CD14-positive monocyte (primary cell): ENCODE data around the gene ZSCAN10. TPM values are rescaled to one million over a fixed set of nuclear protein-coding genes. Genes with fewer than 3 reads are reported as not detected.

Experiments
- DNase-seq, 3 donors: peaks; one replicate each; pipeline ENCODE4 v3.0.0-alpha.2; 2011 to 2022
- H2AFZ ChIP-seq: 2 replicates; pipeline ENCODE4 v1.6.0; 2012; ENCODE audit warnings: mild to moderate bottlenecking, low read depth, low read length, inconsistent platforms; ENCODE audit not compliant: insufficient read depth, poor library complexity, severe bottlenecking
- H3K27ac ChIP-seq, 2 donors: 1 replicate in 1 of 2; 2 replicates in 1 of 2; pipeline ENCODE4 v1.5.1; 2012 to 2013; ENCODE audit warnings: low read length in 2 of 2, control low read depth in 1 of 2, inconsistent platforms in 1 of 2, low read depth in 1 of 2, mild to moderate bottlenecking in 1 of 2
- H3K27me3 ChIP-seq, 2 donors: one replicate each; pipeline versions ENCODE4 v1.6.0 to v1.6.1; 2011 to 2013; ENCODE audit warnings: low read length in 2 of 2; ENCODE audit not compliant: control insufficient read depth in 2 of 2, insufficient read depth in 2 of 2
- H3K36me3 ChIP-seq, 2 donors: replicated peaks in 1 of 2; 1 replicate in 1 of 2; 2 replicates in 1 of 2; pipeline versions ENCODE4 v1.5.1 to v1.6.1; 2012 to 2013; ENCODE audit warnings: low read length in 2 of 2, control low read depth in 1 of 2, inconsistent platforms in 1 of 2, mild to moderate bottlenecking in 1 of 2; ENCODE audit not compliant: insufficient read depth in 2 of 2, control insufficient read depth in 1 of 2
- H3K4me1 ChIP-seq, 2 donors: 1 replicate in 1 of 2; 2 replicates in 1 of 2; pipeline versions ENCODE4 v1.5.1 to v1.6.1; 2012 to 2013; ENCODE audit warnings: low read length in 2 of 2, control low read depth in 1 of 2, inconsistent platforms in 1 of 2, mild to moderate bottlenecking in 1 of 2, moderate library complexity in 1 of 2; ENCODE audit not compliant: insufficient read depth in 2 of 2, control insufficient read depth in 1 of 2
- H3K4me2 ChIP-seq: replicated peaks from 2 replicates; pipeline ENCODE3; 2012; ENCODE audit warnings: low read length, moderate library complexity, mild to moderate bottlenecking; ENCODE audit not compliant: poor library complexity, severe bottlenecking; ENCODE audit errors: extremely low read depth
- H3K4me3 ChIP-seq, 3 experiments: fragments of 200-600 bp in 1 of 3; sonication (generic) in 1 of 3; replicated peaks in 1 of 3; 1 replicate in 2 of 3; 2 replicates in 1 of 3; pipeline ENCODE4 v1.5.1; 2011 to 2013; ENCODE audit warnings: low read length in 3 of 3, mild to moderate bottlenecking in 3 of 3, control low read depth in 2 of 3, low read depth in 2 of 3, inconsistent platforms in 1 of 3, moderate library complexity in 1 of 3
- H3K79me2 ChIP-seq: 2 replicates; pipeline ENCODE4 v1.6.0; 2012; ENCODE audit warnings: mild to moderate bottlenecking, control low read depth, inconsistent platforms, low read length, moderate library complexity; ENCODE audit not compliant: insufficient read depth
- H3K9ac ChIP-seq: 2 replicates; pipeline ENCODE4 v1.6.0; 2017; ENCODE audit warnings: low read length, mild to moderate bottlenecking; ENCODE audit not compliant: insufficient read depth, poor library complexity, severe bottlenecking
- H3K9me3 ChIP-seq, 2 donors: replicated peaks in 1 of 2; 1 replicate in 1 of 2; 2 replicates in 1 of 2; pipeline versions ENCODE4 v1.5.1 to v1.6.1; 2012 to 2013; ENCODE audit warnings: low read length in 2 of 2, control low read depth in 1 of 2; ENCODE audit not compliant: control insufficient read depth in 1 of 2, insufficient read depth in 1 of 2
- H4K20me1 ChIP-seq: 2 replicates; pipeline ENCODE4 v1.6.0; 2012; ENCODE audit warnings: mild to moderate bottlenecking, low read length, control low read depth, moderate library complexity; ENCODE audit not compliant: insufficient read depth
- H3K27ac Mint-ChIP-seq, 7 donors: one replicate each; pipeline ENCODE4 v1.8.0; 2020; ENCODE audit warnings: mild to moderate bottlenecking in 7 of 7, mixed read lengths in 7 of 7, moderate library complexity in 6 of 7, inconsistent platforms in 2 of 7
- H3K27me3 Mint-ChIP-seq, 3 donors: one replicate each; pipeline ENCODE4 v1.8.0; 2021 to 2022; ENCODE audit warnings: low read depth in 3 of 3, mild to moderate bottlenecking in 3 of 3, mixed read lengths in 3 of 3, moderate library complexity in 3 of 3, inconsistent platforms in 1 of 3
- H3K36me3 Mint-ChIP-seq, 2 donors: one replicate each; pipeline ENCODE4 v1.8.0; 2020; ENCODE audit warnings: mixed read lengths in 2 of 2, inconsistent platforms in 1 of 2, mild to moderate bottlenecking in 1 of 2
- H3K4me1 Mint-ChIP-seq: one replicate; pipeline ENCODE4 v1.8.0; 2020; ENCODE audit warnings: mild to moderate bottlenecking, mixed read lengths
- H3K4me3 Mint-ChIP-seq, 2 donors: one replicate each; pipeline ENCODE4 v1.8.0; 2020; ENCODE audit warnings: mild to moderate bottlenecking in 2 of 2, mixed read lengths in 2 of 2, moderate library complexity in 1 of 2
- H3K9me3 Mint-ChIP-seq, 7 donors: one replicate each; pipeline ENCODE4 v1.8.0; 2020 to 2022; ENCODE audit warnings: mixed read lengths in 7 of 7, mild to moderate bottlenecking in 6 of 7, moderate library complexity in 6 of 7, inconsistent platforms in 2 of 7
- WGBS: methylation state at CpG from one replicate; pipeline ENCODE4 v1.1.5; 2013; ENCODE audit warnings: missing lambda C conversion rate; ENCODE audit not compliant: insufficient coverage; 5-methylcytosine and 5-hydroxymethylcytosine counted together
- intact Hi-C, 2 donors: fragments of 100-400 bp; cut with micrococcal nuclease; formaldehyde crosslinking; loops; one replicate each; pipeline versions ENCODE4 v1.15.0 to v1.15.1; 2023
- polyA plus RNA-seq, 3 donors: library from polyadenylated mRNA; depleted of rRNA in 1 of 3; unstranded in 2 of 3; stranded (reverse) in 1 of 3; fragments of 300-500 nt in 2 of 3; fragments of >200 nt in 1 of 3; fragmentation: Illumina TruSeq in 2 of 3; gene quantifications; 1 replicate in 2 of 3; 2 replicates in 1 of 3; pipeline ENCODE4 v1.2.3, GENCODE V29; 2012 to 2021
- TF ChIP-seq, protein P1 (sequence below): fragments of 200-600 bp; IDR thresholded peaks from one replicate; pipeline ENCODE4 v1.8.0; 2022; ENCODE audit warnings: antibody characterized with exemption, mild to moderate bottlenecking

The ZSCAN10 gene
- polyA plus RNA-seq, 3 donors: 0.29 TPM; not detected in 2

- intact Hi-C loops: loop anchor here in 1 of 2 donors (10.0 kb wide), 1 partner anchor 48 kb away; no protein-coding TSS in a partner anchor
- Histone ChIP-seq H3K9me3 (no peaks in the 10 kb centered on the region), H3K27me3 (no peaks in the 10 kb centered on the region), H3K4me1 (peaks cover 25 to 29% of the 10 kb centered on the region in 2 donors), H3K79me2 (no peaks in the 10 kb centered on the region), H3K4me2 (peak overlapping the region; percentile 96), H3K4me3 (peak overlapping the region; percentile 55 to 87 (median 59)), H3K36me3 (no peaks in the 10 kb centered on the region), H3K27ac (peak overlapping the region in 1 of 2 donors; percentile 75), H2AFZ (peak overlapping the region; percentile 100), H3K9ac (peak overlapping the region; percentile 77), H4K20me1 (no peaks in the 10 kb centered on the region)
- under 1% methylated on average over 71 of the region's 74 CpGs for WGBS
- Mint-ChIP-seq H3K36me3 (no peaks in the 10 kb centered on the region), H3K27ac (peak overlapping the region in 2 of 7 donors; percentile 7 to 37), H3K4me3 (peak overlapping the region; percentile 80 to 88), H3K27me3 (peaks cover 6 to 7% (median 7%) of the 10 kb centered on the region in 3 donors), H3K9me3 (peaks cover 0 to 4% (median 0%) of the 10 kb centered on the region in 7 donors), H3K4me1 (peaks cover 24% of the 10 kb centered on the region)
- TF ChIP-seq, protein P1, sequence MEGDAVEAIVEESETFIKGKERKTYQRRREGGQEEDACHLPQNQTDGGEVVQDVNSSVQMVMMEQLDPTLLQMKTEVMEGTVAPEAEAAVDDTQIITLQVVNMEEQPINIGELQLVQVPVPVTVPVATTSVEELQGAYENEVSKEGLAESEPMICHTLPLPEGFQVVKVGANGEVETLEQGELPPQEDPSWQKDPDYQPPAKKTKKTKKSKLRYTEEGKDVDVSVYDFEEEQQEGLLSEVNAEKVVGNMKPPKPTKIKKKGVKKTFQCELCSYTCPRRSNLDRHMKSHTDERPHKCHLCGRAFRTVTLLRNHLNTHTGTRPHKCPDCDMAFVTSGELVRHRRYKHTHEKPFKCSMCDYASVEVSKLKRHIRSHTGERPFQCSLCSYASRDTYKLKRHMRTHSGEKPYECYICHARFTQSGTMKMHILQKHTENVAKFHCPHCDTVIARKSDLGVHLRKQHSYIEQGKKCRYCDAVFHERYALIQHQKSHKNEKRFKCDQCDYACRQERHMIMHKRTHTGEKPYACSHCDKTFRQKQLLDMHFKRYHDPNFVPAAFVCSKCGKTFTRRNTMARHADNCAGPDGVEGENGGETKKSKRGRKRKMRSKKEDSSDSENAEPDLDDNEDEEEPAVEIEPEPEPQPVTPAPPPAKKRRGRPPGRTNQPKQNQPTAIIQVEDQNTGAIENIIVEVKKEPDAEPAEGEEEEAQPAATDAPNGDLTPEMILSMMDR: no peak
- peak; percentile 74 to 87 (median 85) for DNase-seq
Measured at GRCh38 chr16:3106205-3106928, 7.3 kb upstream of the ZSCAN10 start.

DNA sequence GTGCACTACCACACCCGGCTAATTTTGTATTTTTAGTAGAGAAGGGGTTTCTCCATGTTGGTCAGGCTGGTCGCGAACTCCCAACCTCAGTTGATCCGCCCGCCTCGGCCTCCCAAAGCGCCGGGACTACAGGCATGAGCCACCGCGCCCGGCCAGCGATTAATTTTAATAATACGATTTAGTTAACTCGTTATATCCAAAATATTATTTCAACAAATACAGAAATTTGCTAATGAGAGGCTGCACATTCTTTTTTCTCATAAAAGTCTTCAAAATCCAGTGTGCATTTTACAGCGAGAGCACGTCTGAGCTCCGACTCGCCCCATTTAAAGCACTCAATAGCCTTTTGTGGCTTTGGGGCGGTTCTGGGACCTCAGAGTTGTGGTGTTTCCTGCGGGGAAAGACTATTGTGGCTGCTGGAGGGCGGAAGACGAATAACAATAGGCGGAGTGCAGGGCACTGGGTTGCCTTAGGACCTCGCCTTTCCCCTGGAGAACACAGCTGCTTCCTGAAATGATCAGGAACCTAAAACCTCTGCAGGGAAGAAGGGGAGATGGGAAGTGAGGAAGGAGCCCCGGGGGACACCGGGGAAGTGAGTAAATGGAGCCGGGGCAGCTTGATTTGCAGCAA, 2.9 kb upstream of the ZSCAN10 start:
- H3K27ac ChIP-seq: peak overlapping the region in 1 of 2 donors; percentile 25
- H3K36me3 Mint-ChIP-seq: no peaks in the 10 kb centered on the region
- no peaks in the 10 kb centered on the region for H3K9me3 ChIP-seq
- no peaks in the 10 kb centered on the region for H3K27me3 ChIP-seq
- H4K20me1 ChIP-seq: no peaks in the 10 kb centered on the region
- peaks cover 0 to 4% (median 0%) of the 10 kb centered on the region in 7 donors for H3K9me3 Mint-ChIP-seq
- peak overlapping the region in 1 of 3 experiments; percentile 42 for H3K4me3 ChIP-seq
- peak overlapping the region; percentile 54 for H3K4me2 ChIP-seq
- peak overlapping the region in 6 of 7 donors; percentile 35 to 89 (median 64) for H3K27ac Mint-ChIP-seq
- TF ChIP-seq, protein P1: no peak
- no peaks in the 10 kb centered on the region for H3K79me2 ChIP-seq
- intact Hi-C loops: loop anchor here (2.0 to 10.0 kb wide), 2 partner anchors 23 to 53 kb away; no protein-coding TSS in a partner anchor
- H3K4me1 Mint-ChIP-seq: peaks cover 42% of the 10 kb centered on the region
- 48% methylated on average over 16 of the region's 27 CpGs for WGBS
- peak overlapping the region; percentile 80 to 85 for H3K4me3 Mint-ChIP-seq
- H2AFZ ChIP-seq: peak overlapping the region; percentile 74
- no peaks in the 10 kb centered on the region for H3K36me3 ChIP-seq
- peaks cover 45 to 50% of the 10 kb centered on the region in 2 donors for H3K4me1 ChIP-seq
- H3K27me3 Mint-ChIP-seq: peaks cover 7 to 16% (median 10%) of the 10 kb centered on the region in 3 donors
- no peak for DNase-seq
- no peak overlapping the region for H3K9ac ChIP-seq
